G401.6 (cell line): ENCODE results near the gene CALCR.

Source experiments
- FAIRE-seq: peaks from 2 replicates; lab custom pipeline; 2012; peaks lifted over from hg19 to GRCh38; lab: Jason Lieb, UNC

CALCR gene

DNA sequence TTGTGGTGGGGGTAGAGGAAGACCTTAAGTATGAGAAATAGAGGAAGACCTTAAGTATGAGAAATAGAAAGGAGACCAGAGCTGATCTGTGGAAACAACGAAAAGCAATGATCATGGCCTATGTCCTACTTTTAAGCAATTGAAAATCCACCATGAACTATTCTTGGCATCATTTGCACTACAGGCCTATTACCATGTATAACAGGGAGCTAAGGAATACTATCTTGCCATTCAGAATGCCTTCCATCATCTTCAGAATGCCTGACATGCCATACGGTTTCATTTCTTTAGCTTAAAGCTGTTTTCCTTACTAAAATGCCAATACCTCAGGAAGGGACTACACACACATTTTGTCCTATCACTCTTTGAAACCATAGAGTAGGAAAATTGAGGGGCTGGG, 127.0 kb downstream of the CALCR start:
- FAIRE-seq = no peak

- no peak for FAIRE-seq
These were observed 131.9 kb downstream of the CALCR start for GRCh38 chr7:93442478-93443224.

GRCh38 chr7:93435791-93436190, 138.7 kb downstream of the CALCR start:
- FAIRE-seq = no peak

GRCh38 chr7:93432130-93432529, 142.4 kb downstream of the CALCR start:
- FAIRE-seq = no peak

DNA sequence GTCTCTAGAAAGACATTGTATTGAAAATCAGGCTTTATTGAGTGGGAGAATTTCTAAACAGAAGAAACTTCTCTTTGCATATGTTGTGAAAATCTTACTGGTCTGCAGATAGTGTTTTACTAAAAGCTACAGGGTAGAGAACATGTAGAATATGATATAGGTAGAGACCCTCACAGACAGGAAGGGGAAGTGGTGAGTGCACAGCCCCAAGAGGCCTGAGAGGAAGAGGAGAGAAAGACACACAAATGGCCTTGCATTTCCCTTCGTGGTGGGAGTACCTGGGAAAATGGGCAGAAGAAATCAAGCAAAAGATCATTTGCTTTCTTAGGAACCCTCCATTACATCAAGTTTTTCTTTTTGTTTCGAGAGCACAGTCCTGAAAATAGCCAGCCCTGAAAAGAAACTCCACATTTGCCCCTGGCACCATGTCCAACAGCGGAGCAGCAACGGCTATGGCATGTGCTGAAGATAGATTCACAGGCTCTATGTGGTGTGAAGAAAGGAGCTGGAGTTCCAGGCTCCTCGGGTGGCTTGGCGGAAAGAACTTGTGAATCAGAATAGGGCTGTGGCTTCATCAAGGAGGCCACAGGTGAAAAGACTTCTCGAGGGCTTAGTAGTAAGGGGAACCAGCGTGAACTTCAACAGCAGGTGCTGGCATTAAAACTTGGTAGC, 143.5 kb downstream of the CALCR start:
- FAIRE-seq = no peak

GRCh38 chr7:93429563-93429962, 145.0 kb downstream of the CALCR start:
- FAIRE-seq = no peak

DNA sequence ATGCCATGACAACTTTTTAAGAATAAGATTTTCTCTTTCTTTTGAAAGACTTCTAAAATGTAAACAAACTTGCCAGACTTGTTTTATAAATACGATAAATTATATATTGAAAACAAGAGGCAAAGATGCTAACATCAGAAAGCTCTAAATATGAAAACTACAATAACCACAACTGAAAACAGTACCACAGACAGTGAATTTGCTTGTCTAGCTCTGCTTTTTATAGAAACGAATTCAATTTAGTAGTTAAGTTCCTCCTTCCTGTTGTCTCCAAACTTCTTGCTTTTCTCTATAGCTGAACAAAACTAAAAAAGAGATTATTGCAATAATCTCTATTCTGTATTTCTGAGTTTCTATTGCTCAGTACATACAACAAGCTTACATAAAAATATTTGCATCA, 147.4 kb downstream of the CALCR start:
- FAIRE-seq = no peak

- FAIRE-seq = no peak
These were observed 148.3 kb downstream of the CALCR start for GRCh38 chr7:93426155-93426696.

GRCh38 chr7:93414574-93414973, 159.9 kb downstream of the CALCR start:
- no peak for FAIRE-seq

GRCh38 chr7:93409324-93409723, 165.2 kb downstream of the CALCR start:
- FAIRE-seq = no peak

DNA sequence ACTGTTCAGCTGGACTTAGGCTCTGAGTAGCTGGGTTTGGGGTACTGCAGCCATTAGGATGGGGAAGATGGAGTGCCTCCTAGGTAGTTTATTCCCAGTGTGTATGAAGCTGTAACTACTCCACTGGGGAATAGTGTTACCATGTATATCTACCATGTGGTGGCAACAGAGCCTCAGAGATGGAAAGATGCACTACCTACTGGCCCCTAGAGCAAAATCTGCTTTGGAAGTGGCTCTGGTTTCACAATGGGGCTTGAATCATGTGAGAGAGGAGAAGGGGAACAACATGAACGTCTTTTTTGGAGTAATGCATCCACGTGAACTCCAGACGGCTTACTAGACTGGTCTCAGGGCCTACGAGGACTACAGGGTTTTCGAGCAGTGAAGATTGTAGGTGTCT, 167.3 kb downstream of the CALCR start:
- no peak for FAIRE-seq

DNA sequence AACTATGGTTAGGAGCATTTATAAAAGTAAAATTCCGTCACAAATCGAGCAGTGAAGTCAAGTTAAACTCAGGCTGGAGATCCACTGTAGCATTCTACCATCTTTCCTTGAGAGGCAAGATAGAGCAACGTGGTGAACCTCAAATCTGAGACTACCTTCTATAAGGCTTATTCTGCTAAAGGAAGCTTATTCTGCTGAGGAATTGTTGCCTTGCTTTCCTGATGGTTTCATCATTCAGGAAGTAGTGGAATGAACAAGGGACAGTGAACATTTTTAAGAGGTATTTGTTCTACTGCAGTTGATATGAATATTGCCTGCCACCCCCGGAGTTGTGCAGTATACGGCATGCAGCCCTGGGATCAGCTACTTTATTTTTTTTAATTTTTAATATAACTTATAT, 171.6 kb downstream of the CALCR start:
- FAIRE-seq = no peak

GRCh38 chr7:93399642-93400041, 174.9 kb downstream of the CALCR start:
- FAIRE-seq = no peak

DNA sequence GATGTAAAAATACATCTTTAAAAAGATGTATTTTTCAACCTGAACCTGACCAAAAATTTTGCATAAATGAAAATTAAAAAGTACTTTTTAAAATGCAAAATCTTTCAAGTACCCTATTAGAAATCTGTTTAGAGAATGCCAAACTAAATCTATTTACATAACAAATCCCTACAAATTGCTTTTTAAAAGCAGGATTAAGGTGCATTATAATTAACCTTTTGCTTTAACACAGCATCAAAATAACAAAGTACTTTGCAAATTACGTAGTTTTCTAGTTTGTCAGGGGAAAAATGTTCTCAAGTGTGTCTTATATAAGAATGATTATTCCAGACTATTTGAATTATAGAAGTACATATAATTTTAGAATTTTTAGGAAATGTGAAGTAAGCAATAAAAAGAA, 181.5 kb downstream of the CALCR start:
- no peak for FAIRE-seq

DNA sequence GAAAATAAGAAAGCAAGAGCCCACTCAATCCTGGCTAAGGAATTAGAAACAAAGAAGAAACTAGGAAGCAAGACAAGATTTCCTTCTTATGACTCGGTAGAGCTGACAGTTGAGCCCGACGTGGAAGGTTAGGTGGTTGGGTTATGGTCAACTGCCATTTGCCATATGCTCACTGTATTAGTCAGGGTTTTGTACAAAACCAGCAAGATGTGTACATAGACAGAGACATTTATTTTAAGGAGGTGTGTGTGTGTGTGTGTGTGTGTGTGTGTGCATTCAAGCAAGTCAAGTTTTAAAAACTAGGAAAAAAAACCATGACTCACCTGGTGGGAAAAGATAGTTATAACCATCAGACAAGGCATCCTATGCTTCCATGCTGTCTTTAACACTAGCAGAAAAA, 183.9 kb downstream of the CALCR start:
- no peak for FAIRE-seq

DNA sequence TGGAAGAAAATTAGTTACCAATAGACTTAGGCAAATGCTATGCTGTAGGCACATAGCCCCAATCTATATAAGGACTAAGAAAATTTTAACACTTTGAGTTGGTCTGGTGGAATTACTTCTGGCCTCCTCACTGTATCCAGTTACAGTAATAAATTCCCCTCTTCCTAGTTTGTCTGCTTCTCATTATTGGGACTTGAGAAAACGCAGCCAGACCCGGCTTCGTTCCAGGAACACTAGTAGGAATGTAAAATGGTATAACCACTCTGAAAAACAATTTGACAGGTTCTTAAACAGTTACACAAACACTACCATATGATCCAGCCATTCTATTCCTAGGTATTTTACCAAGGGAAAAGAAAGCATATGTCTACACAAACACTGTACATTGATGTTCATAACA, 192.2 kb downstream of the CALCR start:
- FAIRE-seq = no peak

- no peak for FAIRE-seq
These were observed 196.3 kb downstream of the CALCR start for GRCh38 chr7:93378131-93378760.

DNA sequence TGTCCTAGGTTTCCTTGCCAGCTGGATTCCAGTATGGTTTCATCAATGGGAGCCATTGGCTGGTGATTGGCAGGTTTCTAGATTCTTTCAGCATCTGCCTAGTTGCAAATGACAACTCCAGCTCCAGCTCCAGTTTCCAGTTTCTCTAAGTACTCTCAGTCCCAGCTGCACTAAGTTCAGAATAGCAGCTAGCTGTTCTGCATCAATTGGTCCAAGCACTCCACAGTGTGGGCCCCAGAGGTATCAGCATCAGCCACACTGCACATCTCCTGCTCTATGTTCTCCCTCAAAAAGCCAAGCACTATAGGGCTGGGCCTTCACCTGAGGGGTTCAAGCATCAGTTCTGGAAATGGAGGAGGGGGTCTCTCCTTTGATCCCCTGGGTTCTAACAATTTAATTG, 198.9 kb downstream of the CALCR start:
- FAIRE-seq = no peak
